HepG2 (cell line): ENCODE measurements around the gene SIRT7. TPM values are rescaled to one million over a fixed set of nuclear protein-coding genes. Genes with fewer than 3 reads are reported as not detected.

Experiments
- ARNT ChIP-seq: fragments of 450-650 bp; IDR thresholded peaks from 2 replicates; pipeline ENCODE4 v1.6.1; 2017
- BRCA1 ChIP-seq: sonication (generic); formaldehyde crosslinking; IDR thresholded peaks from 2 replicates; pipeline ENCODE4 v1.4.0; 2020; ENCODE audit warnings: missing genetic modification reagents
- BRD4 ChIP-seq: sonication (generic); formaldehyde crosslinking; IDR thresholded peaks from 2 replicates; pipeline ENCODE4 v1.4.0; 2020; ENCODE audit warnings: missing genetic modification reagents
- CBFB ChIP-seq: sonication (generic); formaldehyde crosslinking; IDR thresholded peaks from 2 replicates; pipeline ENCODE4 v1.4.0; 2020; ENCODE audit warnings: missing genetic modification reagents
- CBX1 ChIP-seq: IDR thresholded peaks from one replicate; pipeline ENCODE4 v1.6.1; 2016; ENCODE audit warnings: antibody characterized with exemption, low read depth
- DPF2 ChIP-seq: sonication (generic); formaldehyde crosslinking; IDR thresholded peaks from 2 replicates; pipeline ENCODE4 v1.4.0; 2020; ENCODE audit warnings: mild to moderate bottlenecking, low read depth, missing genetic modification reagents, borderline replicate concordance
- HINFP ChIP-seq: sonication (generic); formaldehyde crosslinking; IDR thresholded peaks from 2 replicates; pipeline ENCODE4 v1.4.0; 2020; ENCODE audit warnings: low read depth, mild to moderate bottlenecking, missing genetic modification reagents
- HOXA9 ChIP-seq: sonication (generic); formaldehyde crosslinking; IDR thresholded peaks from 2 replicates; pipeline ENCODE4 v1.8.1; 2022; ENCODE audit warnings: missing genetic modification reagents, mild to moderate bottlenecking, moderate library complexity, borderline replicate concordance
- IRX3 ChIP-seq: sonication (generic); formaldehyde crosslinking; IDR thresholded peaks from 2 replicates; pipeline ENCODE4 v1.8.1; 2023; ENCODE audit warnings: mild to moderate bottlenecking, low read depth, missing genetic modification reagents, borderline replicate concordance
- JUNB ChIP-seq: sonication (generic); formaldehyde crosslinking; IDR thresholded peaks from 2 replicates; pipeline ENCODE4 v1.8.0; 2022; ENCODE audit warnings: missing genetic modification reagents, mild to moderate bottlenecking, borderline replicate concordance
- MAFG ChIP-seq: sonication (generic); formaldehyde crosslinking; IDR thresholded peaks from 2 replicates; pipeline ENCODE4 v1.5.1; 2020; ENCODE audit warnings: mild to moderate bottlenecking, missing genetic modification reagents
- MED13 ChIP-seq: sonication (generic); formaldehyde crosslinking; IDR thresholded peaks from 2 replicates; pipeline ENCODE4 v1.5.0; 2020; ENCODE audit warnings: missing genetic modification reagents
- MEF2D ChIP-seq: sonication (generic); formaldehyde crosslinking; IDR thresholded peaks from 2 replicates; pipeline ENCODE4 v1.5.1; 2020; ENCODE audit warnings: mild to moderate bottlenecking, missing genetic modification reagents
- RFX1 ChIP-seq: fragments of 450-650 bp; IDR thresholded peaks from 2 replicates; pipeline ENCODE4 v1.6.1; 2017
- SIX4 ChIP-seq: sonication (generic); formaldehyde crosslinking; IDR thresholded peaks from 2 replicates; pipeline ENCODE4 v1.4.0; 2020; ENCODE audit warnings: missing genetic modification reagents
- SKIL ChIP-seq: sonication (generic); formaldehyde crosslinking; IDR thresholded peaks from 2 replicates; pipeline ENCODE4 v1.8.0; 2022; ENCODE audit warnings: missing genetic modification reagents, mild to moderate bottlenecking, moderate library complexity, borderline replicate concordance
- SP5 ChIP-seq: IDR thresholded peaks from 2 replicates; pipeline ENCODE4 v1.6.1; 2016; ENCODE audit warnings: low read depth, borderline replicate concordance
- TFDP2 ChIP-seq: sonication (generic); formaldehyde crosslinking; IDR thresholded peaks from 2 replicates; pipeline ENCODE4 v1.4.0; 2020; ENCODE audit warnings: missing genetic modification reagents
- TOE1 ChIP-seq: sonication (generic); formaldehyde crosslinking; IDR thresholded peaks from 2 replicates; pipeline ENCODE4 v1.4.0; 2020; ENCODE audit warnings: mild to moderate bottlenecking, missing genetic modification reagents
- TRAFD1 ChIP-seq: sonication (generic); formaldehyde crosslinking; IDR thresholded peaks from 2 replicates; pipeline ENCODE4 v1.5.1; 2020; ENCODE audit warnings: missing genetic modification reagents, mild to moderate bottlenecking, borderline replicate concordance
- ZBTB42 ChIP-seq: sonication (generic); formaldehyde crosslinking; IDR thresholded peaks from 2 replicates; pipeline ENCODE4 v1.5.0; 2020; ENCODE audit warnings: mild to moderate bottlenecking, missing genetic modification reagents
- ZBTB7B ChIP-seq: sonication (generic); formaldehyde crosslinking; IDR thresholded peaks from 2 replicates; pipeline ENCODE4 v1.4.0; 2020; ENCODE audit warnings: missing genetic modification reagents
- ZKSCAN1 ChIP-seq: fragments of 150-350 bp; IDR thresholded peaks from 2 replicates; pipeline ENCODE4 v1.6.1; 2014; ENCODE audit warnings: low read length
- ZNF329 ChIP-seq: sonication (generic); formaldehyde crosslinking; IDR thresholded peaks from 2 replicates; pipeline ENCODE4 v1.9.0; 2021; ENCODE audit warnings: low read depth, mild to moderate bottlenecking, missing genetic modification reagents
- ZNF354B ChIP-seq: sonication (generic); formaldehyde crosslinking; IDR thresholded peaks from 2 replicates; pipeline ENCODE4 v1.8.0; 2022; ENCODE audit warnings: mild to moderate bottlenecking, missing genetic modification reagents
- ZNF530 ChIP-seq: sonication (generic); formaldehyde crosslinking; IDR thresholded peaks from 2 replicates; pipeline ENCODE4 v1.5.0; 2020; ENCODE audit warnings: low read depth, mild to moderate bottlenecking, missing genetic modification reagents
- polyA plus RNA-seq, 8 experiments: library from polyadenylated mRNA; depleted of rRNA in 3 of 8; stranded (reverse) in 7 of 8; unstranded in 1 of 8; fragments of >200 nt; fragmentation: Illumina TruSeq in 4 of 8; extraction: Trizol in 4 of 8; gene quantifications; 2 replicates each; pipeline versions ENCODE4 v1.2.1 to v1.2.3, GENCODE V29; 2011 to 2016; ENCODE audit warnings: low read depth in 4 of 8, missing spikeins in 1 of 8, mixed read lengths in 1 of 8; ENCODE audit not compliant: insufficient read depth in 1 of 8
- total RNA-seq, 5 experiments: library from RNA; depleted of rRNA; stranded (reverse); fragments of >200 nt; fragmentation: Illumina TruSeq; extraction: Trizol; gene quantifications; 2 replicates each; pipeline ENCODE4 v1.2.3, GENCODE V29; 2016; ENCODE audit warnings: low read depth in 1 of 5

The SIRT7 gene
- total and polyA plus RNA-seq, 2 of the 13 experiments (the other 11 are each of a cell fraction or from before 2014, with no cell fraction given) = 8.3 to 24.8 TPM

- TF ChIP-seq ZKSCAN1 (no peak), SIX4 (CRISPR knock-in tag) (no peak), DPF2 (CRISPR knock-in tag) (no peak), BRD4 (CRISPR knock-in tag) (no peak), ZNF354B (CRISPR knock-in tag) (no peak), HOXA9 (CRISPR knock-in tag) (no peak), ZBTB7B (no peak), ZNF329 (CRISPR knock-in tag) (no peak), MED13 (CRISPR knock-in tag) (no peak), BRCA1 (no peak), MEF2D (CRISPR knock-in tag) (no peak), ZNF530 (CRISPR knock-in tag) (no peak), CBFB (CRISPR knock-in tag) (0 out of 2 replicates have a peak, but pooled peaks have one; percentile 40), TFDP2 (CRISPR knock-in tag) (0 out of 2 replicates have a peak, but pooled peaks have one; percentile 19), IRX3 (CRISPR knock-in tag) (no peak), ARNT (no peak), RFX1 (no peak), CBX1 (no peak), SP5 (no peak), TRAFD1 (CRISPR knock-in tag) (no peak), ZBTB42 (CRISPR knock-in tag) (no peak), HINFP (peak; percentile 24; the same call in 1 of the 2 replicates), SKIL (no peak), JUNB (no peak), MAFG (CRISPR knock-in tag) (no peak), TOE1 (CRISPR knock-in tag) (no peak)
Measured at GRCh38 chr17:81890447-81891302, 27.3 kb downstream of the SIRT7 start (continued).
